Measurements from ENCODE around the gene ACYP2.

Gene ACYP2

GRCh38 chr2:54275541-54275940 lies 160.1 kb downstream of the ACYP2 start:
- Histone ChIP-seq H3K9me3 (ENCODE audit: control extremely low read depth in 1 of 5, control insufficient read depth in 4 of 5, insufficient read depth in 2 of 5, low read depth in 1 of 5, low read length in 4 of 5) (no peaks in the 10 kb centered on the region), H3K27ac (ENCODE audit: insufficient read depth in 1 of 2, low read depth in 1 of 2, low read length in 2 of 2, poor library complexity in 1 of 2, severe bottlenecking in 2 of 2) (no peak overlapping the region), H3K27me3 (replicated peaks in 2 of 5; ENCODE audit: control insufficient read depth in 4 of 5, insufficient read depth in 5 of 5, low read length in 4 of 5) (no peaks in the 10 kb centered on the region), H3K4me3 (ENCODE audit: control insufficient read depth in 1 of 7, extremely low read depth in 1 of 7, insufficient read depth in 4 of 7, low read depth in 2 of 7, low read length in 6 of 7) (no peak overlapping the region), H3K4me1 (ENCODE audit: control extremely low read depth in 1 of 4, control insufficient read depth in 4 of 4, insufficient read depth in 4 of 4, low read length in 3 of 4) (peaks cover 0 to 5% (median under 1%) of the 10 kb centered on the region in 4 experiments), H3K36me3 (ENCODE audit: control insufficient read depth in 4 of 4, insufficient read depth in 4 of 4, low read length in 3 of 4) (peaks cover 0 to 2% (median 0%) of the 10 kb centered on the region in 4 experiments)
- DNase-seq: no peak
- CTCF ChIA-PET: interaction anchor here (1.2 to 1.4 kb wide), 2 partner anchors 9 to 13 kb away, joined by 4 to 5 read pairs; no protein-coding TSS in a partner anchor
- POLR2A ChIA-PET: no interaction called here
- no CpG with 5 or more reads among the region's 2 CpGs for WGBS (ENCODE audit: insufficient coverage)

- WGBS (ENCODE audit: insufficient coverage): no CpG with 5 or more reads among the region's 2 CpGs
Observed at GRCh38 chr2:54279385-54279784, 164.0 kb downstream of the ACYP2 start.

GRCh38 chr2:54284826-54285225 lies 169.4 kb downstream of the ACYP2 start:
- Histone ChIP-seq H3K36me3 (ENCODE audit: control insufficient read depth in 4 of 4, insufficient read depth in 4 of 4, low read length in 3 of 4) (no peaks in the 10 kb centered on the region), H3K27ac (ENCODE audit: insufficient read depth in 1 of 2, low read depth in 1 of 2, low read length in 2 of 2, poor library complexity in 1 of 2, severe bottlenecking in 2 of 2) (no peak overlapping the region), H3K4me3 (ENCODE audit: control insufficient read depth in 1 of 7, extremely low read depth in 1 of 7, insufficient read depth in 4 of 7, low read depth in 2 of 7, low read length in 6 of 7) (no peak overlapping the region), H3K9me3 (ENCODE audit: control extremely low read depth in 1 of 5, control insufficient read depth in 4 of 5, insufficient read depth in 2 of 5, low read depth in 1 of 5, low read length in 4 of 5) (peaks cover 0 to 2% (median 0%) of the 10 kb centered on the region in 5 experiments), H3K27me3 (replicated peaks in 2 of 5; ENCODE audit: control insufficient read depth in 4 of 5, insufficient read depth in 5 of 5, low read length in 4 of 5) (no peaks in the 10 kb centered on the region), H3K4me1 (ENCODE audit: control extremely low read depth in 1 of 4, control insufficient read depth in 4 of 4, insufficient read depth in 4 of 4, low read length in 3 of 4) (no peaks in the 10 kb centered on the region)
- WGBS (ENCODE audit: insufficient coverage): 100% methylated on average over 2 of the region's 3 CpGs
- DNase-seq: no peak
- CTCF ChIA-PET: no interaction called here
- POLR2A ChIA-PET: no interaction called here

More at GRCh38 chr2:54279385-54279784, 164.0 kb downstream of the ACYP2 start:
- no peak for DNase-seq
- H3K27me3 ChIP-seq (replicated peaks in 2 of 5; ENCODE audit: control insufficient read depth in 4 of 5, insufficient read depth in 5 of 5, low read length in 4 of 5): no peaks in the 10 kb centered on the region
- no peak overlapping the region for H3K27ac ChIP-seq (ENCODE audit: insufficient read depth in 1 of 2, low read depth in 1 of 2, low read length in 2 of 2, poor library complexity in 1 of 2, severe bottlenecking in 2 of 2)
- no peaks in the 10 kb centered on the region for H3K36me3 ChIP-seq (ENCODE audit: control insufficient read depth in 4 of 4, insufficient read depth in 4 of 4, low read length in 3 of 4)
- no peaks in the 10 kb centered on the region for H3K9me3 ChIP-seq (ENCODE audit: control extremely low read depth in 1 of 5, control insufficient read depth in 4 of 5, insufficient read depth in 2 of 5, low read depth in 1 of 5, low read length in 4 of 5)
- ChIA-PET CTCF (no interaction called here), POLR2A (no interaction called here)
- peaks cover 0 to 2% (median 0%) of the 10 kb centered on the region in 4 experiments for H3K4me1 ChIP-seq (ENCODE audit: control extremely low read depth in 1 of 4, control insufficient read depth in 4 of 4, insufficient read depth in 4 of 4, low read length in 3 of 4)
- no peak overlapping the region for H3K4me3 ChIP-seq (ENCODE audit: control insufficient read depth in 1 of 7, extremely low read depth in 1 of 7, insufficient read depth in 4 of 7, low read depth in 2 of 7, low read length in 6 of 7)

GRCh38 chr2:54285451-54285850 lies 170.0 kb downstream of the ACYP2 start:
- DNase-seq: no peak
- H3K27ac ChIP-seq (ENCODE audit: insufficient read depth in 1 of 2, low read depth in 1 of 2, low read length in 2 of 2, poor library complexity in 1 of 2, severe bottlenecking in 2 of 2): no peak overlapping the region
- no peaks in the 10 kb centered on the region for H3K27me3 ChIP-seq (replicated peaks in 2 of 5; ENCODE audit: control insufficient read depth in 4 of 5, insufficient read depth in 5 of 5, low read length in 4 of 5)
- no peaks in the 10 kb centered on the region for H3K4me1 ChIP-seq (ENCODE audit: control extremely low read depth in 1 of 4, control insufficient read depth in 4 of 4, insufficient read depth in 4 of 4, low read length in 3 of 4)
- ChIA-PET POLR2A (no interaction called here), CTCF (no interaction called here)
- no peaks in the 10 kb centered on the region for H3K36me3 ChIP-seq (ENCODE audit: control insufficient read depth in 4 of 4, insufficient read depth in 4 of 4, low read length in 3 of 4)
- WGBS (ENCODE audit: insufficient coverage): 100% methylated on average over 1 of the region's 1 CpG
- H3K9me3 ChIP-seq (ENCODE audit: control extremely low read depth in 1 of 5, control insufficient read depth in 4 of 5, insufficient read depth in 2 of 5, low read depth in 1 of 5, low read length in 4 of 5): peaks cover 0 to 2% (median 0%) of the 10 kb centered on the region in 5 experiments
- no peak overlapping the region for H3K4me3 ChIP-seq (ENCODE audit: control insufficient read depth in 1 of 7, extremely low read depth in 1 of 7, insufficient read depth in 4 of 7, low read depth in 2 of 7, low read length in 6 of 7)

GRCh38 chr2:54287532-54287931 lies 172.1 kb downstream of the ACYP2 start:
- Histone ChIP-seq H3K4me1 (ENCODE audit: control extremely low read depth in 1 of 4, control insufficient read depth in 4 of 4, insufficient read depth in 4 of 4, low read length in 3 of 4) (no peaks in the 10 kb centered on the region), H3K27ac (ENCODE audit: insufficient read depth in 1 of 2, low read depth in 1 of 2, low read length in 2 of 2, poor library complexity in 1 of 2, severe bottlenecking in 2 of 2) (no peak overlapping the region), H3K9me3 (ENCODE audit: control extremely low read depth in 1 of 5, control insufficient read depth in 4 of 5, insufficient read depth in 2 of 5, low read depth in 1 of 5, low read length in 4 of 5) (peaks cover 0 to 2% (median 0%) of the 10 kb centered on the region in 5 experiments), H3K4me3 (ENCODE audit: control insufficient read depth in 1 of 7, extremely low read depth in 1 of 7, insufficient read depth in 4 of 7, low read depth in 2 of 7, low read length in 6 of 7) (no peak overlapping the region), H3K27me3 (replicated peaks in 2 of 5; ENCODE audit: control insufficient read depth in 4 of 5, insufficient read depth in 5 of 5, low read length in 4 of 5) (no peaks in the 10 kb centered on the region), H3K36me3 (ENCODE audit: control insufficient read depth in 4 of 4, insufficient read depth in 4 of 4, low read length in 3 of 4) (no peaks in the 10 kb centered on the region)
- no peak for DNase-seq
- ChIA-PET POLR2A (no interaction called here), CTCF (interaction anchor here (0.8 kb wide), 1 partner anchor 54 kb away, joined by 3 read pairs; no protein-coding TSS in a partner anchor)
- WGBS (ENCODE audit: insufficient coverage): 90% methylated on average over 2 of the region's 2 CpGs

GRCh38 chr2:54289917-54290316 lies 174.5 kb downstream of the ACYP2 start:
- H3K27me3 ChIP-seq (replicated peaks in 2 of 5; ENCODE audit: control insufficient read depth in 4 of 5, insufficient read depth in 5 of 5, low read length in 4 of 5): no peaks in the 10 kb centered on the region
- H3K4me3 ChIP-seq (ENCODE audit: control insufficient read depth in 1 of 7, extremely low read depth in 1 of 7, insufficient read depth in 4 of 7, low read depth in 2 of 7, low read length in 6 of 7): no peak overlapping the region
- H3K27ac ChIP-seq (ENCODE audit: insufficient read depth in 1 of 2, low read depth in 1 of 2, low read length in 2 of 2, poor library complexity in 1 of 2, severe bottlenecking in 2 of 2): no peak overlapping the region
- H3K4me1 ChIP-seq (ENCODE audit: control extremely low read depth in 1 of 4, control insufficient read depth in 4 of 4, insufficient read depth in 4 of 4, low read length in 3 of 4): no peaks in the 10 kb centered on the region
- CTCF ChIA-PET: no interaction called here
- POLR2A ChIA-PET: no interaction called here
- H3K36me3 ChIP-seq (ENCODE audit: control insufficient read depth in 4 of 4, insufficient read depth in 4 of 4, low read length in 3 of 4): no peaks in the 10 kb centered on the region
- WGBS (ENCODE audit: insufficient coverage): 83% methylated on average over 23 of the region's 23 CpGs
- DNase-seq: no peak
- H3K9me3 ChIP-seq (ENCODE audit: control extremely low read depth in 1 of 5, control insufficient read depth in 4 of 5, insufficient read depth in 2 of 5, low read depth in 1 of 5, low read length in 4 of 5): peaks cover 0 to 2% (median 0%) of the 10 kb centered on the region in 5 experiments

- Histone ChIP-seq H3K27ac (ENCODE audit: insufficient read depth in 1 of 2, low read depth in 1 of 2, low read length in 2 of 2, poor library complexity in 1 of 2, severe bottlenecking in 2 of 2) (no peak overlapping the region), H3K4me3 (ENCODE audit: control insufficient read depth in 1 of 7, extremely low read depth in 1 of 7, insufficient read depth in 4 of 7, low read depth in 2 of 7, low read length in 6 of 7) (no peak overlapping the region), H3K4me1 (ENCODE audit: control extremely low read depth in 1 of 4, control insufficient read depth in 4 of 4, insufficient read depth in 4 of 4, low read length in 3 of 4) (no peaks in the 10 kb centered on the region), H3K9me3 (ENCODE audit: control extremely low read depth in 1 of 5, control insufficient read depth in 4 of 5, insufficient read depth in 2 of 5, low read depth in 1 of 5, low read length in 4 of 5) (peaks cover 0 to 2% (median 0%) of the 10 kb centered on the region in 5 experiments), H3K27me3 (replicated peaks in 2 of 5; ENCODE audit: control insufficient read depth in 4 of 5, insufficient read depth in 5 of 5, low read length in 4 of 5) (no peaks in the 10 kb centered on the region), H3K36me3 (ENCODE audit: control insufficient read depth in 4 of 4, insufficient read depth in 4 of 4, low read length in 3 of 4) (no peaks in the 10 kb centered on the region)
- POLR2A ChIA-PET: no interaction called here
- 91% methylated on average over 7 of the region's 9 CpGs for WGBS (ENCODE audit: insufficient coverage)
- CTCF ChIA-PET: no interaction called here
- no peak for DNase-seq
Observed at GRCh38 chr2:54290356-54291025, 175.1 kb downstream of the ACYP2 start.
